ENCODE data around the gene CES4A. TPM values are rescaled to one million over a fixed set of nuclear protein-coding genes. Genes with fewer than 3 reads are reported as not detected.

CES4A gene
- total RNA-seq, 4 donors from 2014 or later, result 18.6 to 24.7 (median 21.2) TPM

GRCh38 chr16:67043420-67043819, 55.0 kb downstream of the CES4A start:
- no peak for DNase-seq (ENCODE audit: low spot score in 2 of 2)
- H3K27me3 ChIP-seq, result no peaks in the 10 kb centered on the region
- TF ChIP-seq POLR2A (IDR thresholded peaks at IDR 0.05) (no peak), EP300 (IDR thresholded peaks at IDR 0.05) (no peak), CTCF (IDR thresholded peaks at IDR 0.05) (no peak)
- H3K27ac ChIP-seq, result no peak overlapping the region
- H3K36me3 ChIP-seq, result peaks cover 0 to 15% (median 0%) of the 10 kb centered on the region in 3 donors
- H3K4me3 ChIP-seq, result no peak overlapping the region
- WGBS, 2 donors, result 91 to 93% methylated on average over 1 of the region's 1 CpG
- no peaks in the 10 kb centered on the region for H3K9me3 ChIP-seq
- peaks cover 0 to 22% (median 0%) of the 10 kb centered on the region in 4 donors for H3K4me1 ChIP-seq

GRCh38 chr16:67050796-67051195, 62.4 kb downstream of the CES4A start:
- Histone ChIP-seq H3K9me3 (no peaks in the 10 kb centered on the region), H3K36me3 (peaks cover 0 to 18% (median 0%) of the 10 kb centered on the region in 3 donors), H3K4me3 (no peak overlapping the region), H3K27ac (no peak overlapping the region), H3K27me3 (no peaks in the 10 kb centered on the region), H3K4me1 (peaks cover 0 to 5% (median 0%) of the 10 kb centered on the region in 4 donors)
- no peak for DNase-seq (ENCODE audit: low spot score in 2 of 2)
- TF ChIP-seq CTCF (IDR thresholded peaks at IDR 0.05), result no peak
- TF ChIP-seq EP300 (IDR thresholded peaks at IDR 0.05), result no peak
- TF ChIP-seq POLR2A (IDR thresholded peaks at IDR 0.05), result no peak
- 75 to 77% methylated on average over 2 of the region's 2 CpGs for WGBS, 2 donors

GRCh38 chr16:67052399-67052798, 64.0 kb downstream of the CES4A start:
- Histone ChIP-seq H3K4me1 (peaks cover 0 to 11% (median 3%) of the 10 kb centered on the region in 4 donors), H3K4me3 (no peak overlapping the region), H3K27ac (no peak overlapping the region), H3K27me3 (no peaks in the 10 kb centered on the region), H3K9me3 (no peaks in the 10 kb centered on the region), H3K36me3 (peaks cover 0 to 14% (median 0%) of the 10 kb centered on the region in 3 donors)
- no peak for DNase-seq (ENCODE audit: low spot score in 2 of 2)
- TF ChIP-seq EP300 (IDR thresholded peaks at IDR 0.05), result no peak
- TF ChIP-seq CTCF (IDR thresholded peaks at IDR 0.05), result no peak
- no peak for TF ChIP-seq POLR2A (IDR thresholded peaks at IDR 0.05)
- 84 to 100% methylated on average over 1 of the region's 1 CpG for WGBS, 2 donors

- Histone ChIP-seq H3K27me3 (no peaks in the 10 kb centered on the region), H3K4me3 (no peak overlapping the region), H3K36me3 (peaks cover 0 to 14% (median 0%) of the 10 kb centered on the region in 3 donors), H3K27ac (peak overlapping the region in 1 of 4 donors; percentile 25), H3K9me3 (no peaks in the 10 kb centered on the region), H3K4me1 (peaks cover 0 to 11% (median 5%) of the 10 kb centered on the region in 4 donors)
- no peak for DNase-seq (ENCODE audit: low spot score in 2 of 2)
- WGBS, 2 donors, result 77 to 82% methylated on average over 4 of the region's 4 CpGs
- TF ChIP-seq POLR2A (IDR thresholded peaks at IDR 0.05) (no peak), CTCF (IDR thresholded peaks at IDR 0.05) (no peak)
Observed at GRCh38 chr16:67053767-67054334, 65.5 kb downstream of the CES4A start.

- TF ChIP-seq POLR2A (IDR thresholded peaks at IDR 0.05), result no peak
- no peak for TF ChIP-seq CTCF (IDR thresholded peaks at IDR 0.05)
- no peak for TF ChIP-seq EP300 (IDR thresholded peaks at IDR 0.05)
- H3K36me3 ChIP-seq, result peaks cover 0 to 5% (median 0%) of the 10 kb centered on the region in 3 donors
- WGBS, 2 donors, result 95 to 97% methylated on average over 2 of the region's 2 CpGs
- no peak for DNase-seq (ENCODE audit: low spot score in 2 of 2)
- peaks cover 0 to 11% (median 5%) of the 10 kb centered on the region in 4 donors for H3K4me1 ChIP-seq
- H3K27ac ChIP-seq, result peak overlapping the region in 1 of 4 donors; percentile 72
- H3K9me3 ChIP-seq, result no peaks in the 10 kb centered on the region
- H3K4me3 ChIP-seq, result no peak overlapping the region
- no peaks in the 10 kb centered on the region for H3K27me3 ChIP-seq
Observed at GRCh38 chr16:67054901-67055300, 66.5 kb downstream of the CES4A start.

Data from tibial nerve (tissue), 4 donors.